Measurements from ENCODE around the gene INO80B. TPM values are rescaled to one million over a fixed set of nuclear protein-coding genes. Genes with fewer than 3 reads are reported as not detected.

Gene INO80B
- total RNA-seq, 8 experiments from 2014 or later: 17.6 to 51.4 (median 22.9) TPM

GRCh38 chr2:74498500-74499266 is 43.8 kb downstream of the INO80B start:
- ATAC-seq (replicated peaks in 6 of 8): peak in 6 of 8 experiments; percentile 3 to 19 (median 8)
- H3K4me3 ChIP-seq: peak overlapping the region in 3 of 5 donors; percentile 6 to 24 (median 17)
- 0 to 2% (median 0%) methylated on average over 1 to 8 of the region's 41 CpGs; no CpG with 5 or more reads in 5 of the 10 experiments for WGBS, 10 experiments
- H3K4me1 ChIP-seq (replicated peaks in 1 of 2): peaks cover 9 to 32% of the 10 kb centered on the region in 2 donors
- H3K27ac ChIP-seq: no peak overlapping the region
- in situ Hi-C loops (cut with MboI; ENCODE audit: low pct_unique_long_range_greater_than_20kb in 2 of 9, low sequenced_read_pairs in 9 of 9, unreplicated experiment in 9 of 9): loop anchor here in 3 of 9 experiments (25.0 kb wide), 1 partner anchor 89 kb away; no protein-coding TSS in a partner anchor

- peak in 7 of 8 experiments; percentile 1 to 15 (median 10) for ATAC-seq (replicated peaks in 6 of 8)
- H3K4me3 ChIP-seq: peak within 1 kb of the TSS in 3 of 5 donors; percentile 13 to 16 (median 14)
- H3K27ac ChIP-seq: no peak within 1 kb of the TSS
- WGBS, 10 experiments: 83% methylated on average over 2 of the region's 65 CpGs; no CpG with 5 or more reads in 9 of the 10 experiments
- H3K4me1 ChIP-seq (replicated peaks in 1 of 2): peaks cover 9 to 32% of the 10 kb centered on the region in 2 donors
- in situ Hi-C loops (cut with MboI; ENCODE audit: low pct_unique_long_range_greater_than_20kb in 2 of 9, low sequenced_read_pairs in 9 of 9, unreplicated experiment in 9 of 9): loop anchor here in 3 of 9 experiments (25.0 kb wide), 1 partner anchor 88 kb away; no protein-coding TSS in a partner anchor
Observed at GRCh38 chr2:74499267-74499939, 44.5 kb downstream of the INO80B start, which contains the start of gene LBX2. TSS of gene LBX2 (minus strand) at chr2:74499603. CDS start at chr2:74499537, 66 bp downstream.

DNA sequence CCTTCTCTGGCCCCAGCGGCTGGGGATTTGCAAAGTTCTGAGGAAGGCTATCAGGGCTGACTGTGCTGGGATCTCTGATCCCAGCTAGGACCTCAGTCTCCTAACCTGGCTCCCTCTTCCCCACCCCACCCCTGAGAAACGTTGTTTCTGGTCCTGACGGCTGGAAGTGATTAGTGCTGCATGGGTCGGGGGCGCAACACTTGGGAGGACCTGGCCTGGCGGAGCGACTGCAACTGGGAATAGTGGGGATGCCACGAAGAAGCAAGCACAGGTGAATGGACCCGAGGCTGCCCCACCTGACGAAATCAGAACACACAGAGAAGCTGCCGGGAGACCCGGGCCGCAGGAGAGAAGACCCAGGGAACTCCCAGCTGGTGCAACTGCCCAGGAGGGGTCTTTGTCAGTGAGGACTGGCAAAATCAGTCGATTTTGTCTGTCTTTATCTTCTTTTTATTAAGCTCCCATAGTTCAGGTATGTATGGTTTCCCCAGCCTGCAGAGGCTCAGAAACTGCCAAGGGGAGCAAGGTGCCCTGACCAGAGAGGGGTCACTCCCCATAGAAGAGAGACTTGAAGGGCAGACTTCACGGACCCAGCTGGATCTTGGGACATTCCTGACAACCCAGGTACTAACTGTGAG is 45.2 kb downstream of the INO80B start:
- in situ Hi-C loops (cut with MboI; ENCODE audit: low pct_unique_long_range_greater_than_20kb in 2 of 9, low sequenced_read_pairs in 9 of 9, unreplicated experiment in 9 of 9): loop anchor here in 3 of 9 experiments (25.0 kb wide), 1 partner anchor 87 kb away; no protein-coding TSS in a partner anchor
- Histone ChIP-seq H3K27ac (no peak overlapping the region), H3K4me1 (replicated peaks in 1 of 2) (peaks cover 9 to 32% of the 10 kb centered on the region in 2 donors), H3K4me3 (no peak overlapping the region)
- WGBS, 10 experiments: 0 to 65% (median 45%) methylated on average over 1 to 8 of the region's 15 CpGs; no CpG with 5 or more reads in 2 of the 10 experiments
- ATAC-seq (replicated peaks in 6 of 8): no peak

GRCh38 chr2:74500578-74500946 is 45.7 kb downstream of the INO80B start:
- Histone ChIP-seq H3K4me3 (no peak overlapping the region), H3K4me1 (replicated peaks in 1 of 2) (peaks cover 9 to 32% of the 10 kb centered on the region in 2 donors), H3K27ac (no peak overlapping the region)
- ATAC-seq (replicated peaks in 6 of 8): no peak
- in situ Hi-C loops (cut with MboI; ENCODE audit: low pct_unique_long_range_greater_than_20kb in 2 of 9, low sequenced_read_pairs in 9 of 9, unreplicated experiment in 9 of 9): no loop called here

- H3K4me3 ChIP-seq: no peak overlapping the region
- peaks cover 15 to 38% of the 10 kb centered on the region in 2 donors for H3K4me1 ChIP-seq (replicated peaks in 1 of 2)
- in situ Hi-C loops (cut with MboI; ENCODE audit: low pct_unique_long_range_greater_than_20kb in 2 of 9, low sequenced_read_pairs in 9 of 9, unreplicated experiment in 9 of 9): no loop called here
- no peak for ATAC-seq (replicated peaks in 6 of 8)
- WGBS, 10 experiments: 26 to 100% (median 45%) methylated on average over 2 to 10 of the region's 18 CpGs; no CpG with 5 or more reads in 3 of the 10 experiments
- no peak overlapping the region for H3K27ac ChIP-seq
Observed at GRCh38 chr2:74501335-74502071, 46.6 kb downstream of the INO80B start.

GRCh38 chr2:74502147-74502719 is 47.3 kb downstream of the INO80B start:
- no peak for ATAC-seq (replicated peaks in 6 of 8)
- 4 to 100% methylated on average over 2 to 11 of the region's 32 CpGs; no CpG with 5 or more reads in 8 of the 10 experiments for WGBS, 10 experiments
- in situ Hi-C loops (cut with MboI; ENCODE audit: low pct_unique_long_range_greater_than_20kb in 2 of 9, low sequenced_read_pairs in 9 of 9, unreplicated experiment in 9 of 9): no loop called here
- Histone ChIP-seq H3K4me1 (replicated peaks in 1 of 2) (peaks cover 18 to 41% of the 10 kb centered on the region in 2 donors), H3K4me3 (peak overlapping the region in 3 of 5 donors; percentile 33 to 41 (median 34)), H3K27ac (no peak overlapping the region)

- Histone ChIP-seq H3K27ac (peak overlapping the region in 1 of 2 donors; percentile 46), H3K4me3 (peak overlapping the region in 4 of 5 donors; percentile 3 to 41 (median 34)), H3K4me1 (replicated peaks in 1 of 2) (peaks cover 15 to 38% of the 10 kb centered on the region in 2 donors)
- in situ Hi-C loops (cut with MboI; ENCODE audit: low pct_unique_long_range_greater_than_20kb in 2 of 9, low sequenced_read_pairs in 9 of 9, unreplicated experiment in 9 of 9): no loop called here
- peak; percentile 14 to 56 (median 46) for ATAC-seq (replicated peaks in 6 of 8)
- whole genome bisulfite sequencing, 10 experiments: 0 to 6% (median 3%) methylated on average over 4 to 14 of the region's 67 CpGs; no CpG with 5 or more reads in 5 of the 10 experiments
Observed at GRCh38 chr2:74502720-74503505, 48.0 kb downstream of the INO80B start.

DNA sequence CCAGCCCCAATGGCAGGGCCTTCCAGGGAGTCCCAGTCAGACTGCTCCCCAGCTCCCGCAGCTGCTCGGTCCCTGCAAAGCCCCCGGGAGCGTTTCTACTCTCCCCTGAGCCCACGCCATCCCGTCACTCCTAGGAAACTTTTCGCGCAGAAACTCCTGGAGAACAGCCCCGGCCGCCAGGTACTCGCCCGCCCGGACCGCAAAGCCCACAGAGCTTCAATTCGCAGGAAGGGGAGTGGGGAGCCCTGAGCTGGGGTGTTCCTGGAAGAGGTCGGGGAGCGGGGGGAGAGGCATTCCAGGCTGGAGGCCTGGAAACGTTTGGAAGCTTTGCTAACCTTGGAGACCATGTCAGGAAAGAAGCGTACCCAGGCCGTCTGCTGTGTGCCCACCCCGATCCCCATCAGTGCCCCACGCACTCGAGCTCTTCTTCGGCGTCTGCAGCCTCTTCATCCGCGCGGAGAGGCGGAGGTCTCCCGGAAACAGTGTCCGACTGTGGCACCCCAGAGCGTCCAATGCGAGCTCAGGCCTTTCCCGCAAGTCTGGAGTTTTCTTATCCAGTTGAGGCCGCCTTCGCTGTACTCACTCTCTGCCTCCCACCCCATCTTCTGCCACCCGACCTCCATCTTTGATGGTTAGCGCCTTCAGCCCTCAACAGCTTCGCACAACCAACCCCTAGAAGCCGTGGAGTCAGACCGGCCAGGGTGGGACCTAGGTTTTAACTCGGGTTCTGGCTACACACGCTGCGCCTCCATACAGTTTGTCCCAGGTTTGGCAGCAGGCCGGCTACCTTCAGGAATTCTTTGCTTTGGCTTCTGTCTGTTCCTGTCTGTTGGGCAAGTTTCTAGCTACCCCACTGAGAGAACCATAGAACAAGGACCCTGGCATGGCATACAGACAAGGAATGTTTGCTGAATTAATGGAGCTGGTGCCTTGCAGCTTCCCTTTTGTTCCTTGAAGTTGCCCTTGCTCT is 48.9 kb downstream of the INO80B start:
- Histone ChIP-seq H3K4me3 (peak overlapping the region in 3 of 5 donors; percentile 33 to 41 (median 34)), H3K4me1 (replicated peaks in 1 of 2) (peaks cover 16 to 29% of the 10 kb centered on the region in 2 donors), H3K27ac (peak overlapping the region in 1 of 2 donors; percentile 15)
- 23 to 93% (median 40%) methylated on average over 2 to 8 of the region's 45 CpGs; no CpG with 5 or more reads in 3 of the 10 experiments for WGBS, 10 experiments
- in situ Hi-C loops (cut with MboI; ENCODE audit: low pct_unique_long_range_greater_than_20kb in 2 of 9, low sequenced_read_pairs in 9 of 9, unreplicated experiment in 9 of 9): no loop called here
- no peak for ATAC-seq (replicated peaks in 6 of 8)

DNA sequence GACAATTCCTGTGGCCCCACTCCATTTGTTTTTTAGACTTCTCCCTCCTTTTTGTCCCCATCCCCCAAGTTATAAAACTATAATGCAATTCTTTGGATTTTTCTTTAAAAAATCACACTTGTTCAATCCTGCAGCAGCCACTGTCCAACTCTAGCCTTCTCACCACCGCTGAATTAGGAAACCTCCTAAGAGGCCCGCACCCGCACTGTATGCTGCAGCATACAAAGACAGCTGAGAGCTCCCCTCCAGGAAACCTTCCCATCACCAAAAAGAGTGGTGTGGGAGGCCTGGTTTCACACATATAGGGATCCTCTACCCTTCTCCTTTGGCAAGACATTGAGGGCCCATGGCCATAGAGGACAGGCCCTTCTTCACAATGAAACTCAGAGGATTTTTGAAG is 49.7 kb downstream of the INO80B start:
- Histone ChIP-seq H3K4me3 (no peak overlapping the region), H3K4me1 (replicated peaks in 1 of 2) (peaks cover 16 to 23% of the 10 kb centered on the region in 2 donors), H3K27ac (no peak overlapping the region)
- in situ Hi-C loops (cut with MboI; ENCODE audit: low pct_unique_long_range_greater_than_20kb in 2 of 9, low sequenced_read_pairs in 9 of 9, unreplicated experiment in 9 of 9): no loop called here
- no peak for ATAC-seq (replicated peaks in 6 of 8)
- 50 to 90% (median 88%) methylated on average over 1 to 3 of the region's 3 CpGs; no CpG with 5 or more reads in 4 of the 10 experiments for WGBS, 10 experiments

- in situ Hi-C loops (cut with MboI; ENCODE audit: low pct_unique_long_range_greater_than_20kb in 2 of 9, low sequenced_read_pairs in 9 of 9, unreplicated experiment in 9 of 9): no loop called here
- no peak overlapping the region for H3K4me3 ChIP-seq
- 81 to 100% (median 98%) methylated on average over 1 to 8 of the region's 14 CpGs; no CpG with 5 or more reads in 1 of the 10 experiments for WGBS, 10 experiments
- no peak for ATAC-seq (replicated peaks in 6 of 8)
- H3K27ac ChIP-seq: no peak overlapping the region
- H3K4me1 ChIP-seq (replicated peaks in 1 of 2): peaks cover 16 to 21% of the 10 kb centered on the region in 2 donors
Observed at GRCh38 chr2:74505448-74506246, 50.8 kb downstream of the INO80B start.

Measured in motor neuron (in vitro differentiated cells).